HG03460 (cell line): ENCODE results near the gene SERP2.

Experiments used
- ATAC-seq: cut with Tn5 transposase; IDR thresholded peaks from one replicate; pipeline ENCODE4 v1.9.1; 2021; ENCODE audit not compliant: unreplicated experiment

Gene SERP2

GRCh38 chr13:44433863-44434765, 60.5 kb downstream of the SERP2 start:
- no peak for ATAC-seq

GRCh38 chr13:44434766-44435141, 61.1 kb downstream of the SERP2 start:
- no peak for ATAC-seq

GRCh38 chr13:44435142-44435918, 61.7 kb downstream of the SERP2 start:
- ATAC-seq = no peak

- ATAC-seq = no peak
Measured at GRCh38 chr13:44435919-44436510, 62.4 kb downstream of the SERP2 start.

GRCh38 chr13:44436589-44437337, 63.1 kb downstream of the SERP2 start:
- no peak for ATAC-seq

GRCh38 chr13:44437356-44438233, 64.0 kb downstream of the SERP2 start:
- no peak for ATAC-seq

- no peak for ATAC-seq
Measured at GRCh38 chr13:44438234-44438579, 64.6 kb downstream of the SERP2 start.

GRCh38 chr13:44439452-44440024, 65.9 kb downstream of the SERP2 start:
- no peak for ATAC-seq

GRCh38 chr13:44440046-44440608, 66.5 kb downstream of the SERP2 start:
- ATAC-seq = no peak
